Stimulated activated CD4-positive, alpha-beta T cell treated with anti-CD3 and anti-CD28 coated beads, TNF-alpha, amount 100 ng/mL, for 48 hours (primary cell): ENCODE measurements around the gene PPP1R15A.
"Not testable (repeated sequence)": the region's sequence is repeated elsewhere in the genome, so short reads cannot be mapped to it uniquely, and the experiment has no call there.

Experiments used
- DNase-seq, 3 donors: peaks; one replicate each; pipeline ENCODE4 v3.0.0-alpha.2; 2020; ENCODE audit warnings: low read depth in 3 of 3

Gene PPP1R15A

GRCh38 chr19:48859711-48860572, 12.3 kb upstream of the PPP1R15A start:
- DNase-seq: no peak

GRCh38 chr19:48861313-48861712, 10.9 kb upstream of the PPP1R15A start:
- DNase-seq: no peak

GRCh38 chr19:48862827-48863226, 9.4 kb upstream of the PPP1R15A start:
- no peak for DNase-seq

GRCh38 chr19:48866692-48867091, 5.5 kb upstream of the PPP1R15A start:
- no peak for DNase-seq

GRCh38 chr19:48867123-48867745, 5.0 kb upstream of the PPP1R15A start:
- no peak for DNase-seq

- no peak for DNase-seq
Measured at GRCh38 chr19:48867746-48868113, 4.5 kb upstream of the PPP1R15A start.

GRCh38 chr19:48868114-48868886, 3.9 kb upstream of the PPP1R15A start, which contains the start of gene PLEKHA4:
TSS of gene PLEKHA4 (minus strand) at chr19:48868617. CDS start at chr19:48867620, 997 bp downstream.
- DNase-seq: no peak

- DNase-seq: no peak
Measured at GRCh38 chr19:48870048-48870447, 2.2 kb upstream of the PPP1R15A start.

- DNase-seq: not testable (repeated sequence)
Measured at GRCh38 chr19:48871471-48872181, 595 bp upstream of the PPP1R15A start.

GRCh38 chr19:48872884-48873475, 759 bp downstream of the PPP1R15A start:
- peak in 2 of 3 donors; percentile 54 to 69 for DNase-seq

- DNase-seq: no peak
Measured at GRCh38 chr19:48873476-48874302, 1.5 kb downstream of the PPP1R15A start.

GRCh38 chr19:48874303-48875135, 2.3 kb downstream of the PPP1R15A start:
- no peak for DNase-seq

GRCh38 chr19:48876043-48876981, 4.1 kb downstream of the PPP1R15A start:
- not testable (repeated sequence) for DNase-seq

- DNase-seq: no peak
Measured at GRCh38 chr19:48877855-48878195, 5.6 kb downstream of the PPP1R15A start.

- no peak for DNase-seq
Measured at GRCh38 chr19:48878196-48879024, 6.2 kb downstream of the PPP1R15A start.

- no peak for DNase-seq
Measured at GRCh38 chr19:48879025-48879637, 6.9 kb downstream of the PPP1R15A start.

- not testable (repeated sequence) for DNase-seq
Measured at GRCh38 chr19:48879696-48880095, 7.5 kb downstream of the PPP1R15A start.
